ENCODE data around the gene KIF25.

Gene KIF25

DNA sequence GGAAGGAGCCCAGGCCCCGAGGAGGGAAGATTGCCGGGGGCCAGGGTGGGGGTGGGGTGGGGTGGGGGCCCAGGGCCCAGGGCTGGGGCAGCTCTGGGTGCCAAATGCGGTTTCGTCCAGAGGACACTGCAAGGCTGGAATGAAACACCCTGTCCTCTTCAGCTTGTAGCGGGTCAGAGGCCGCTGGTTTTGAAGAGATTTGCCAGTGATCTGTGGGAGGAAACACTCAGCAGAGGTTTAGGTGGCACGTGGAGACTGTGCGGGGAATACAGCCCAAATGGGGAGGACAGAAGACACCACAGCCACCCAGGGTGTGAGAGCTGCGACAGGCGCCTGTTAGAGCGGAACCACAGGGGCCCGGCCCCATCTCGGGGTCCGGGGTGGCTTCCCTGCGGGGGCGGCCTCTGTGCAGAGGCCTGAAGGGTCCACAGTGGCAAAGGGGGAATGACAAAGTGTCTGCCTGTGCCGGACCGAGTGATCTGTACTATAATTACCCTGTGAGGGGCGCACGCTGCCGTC, 52.3 kb downstream of the KIF25 start:
- DNase-seq (ENCODE audit: low read depth, low spot score), result no peak

- no peak for DNase-seq (ENCODE audit: low read depth, low spot score)
These were observed 52.9 kb downstream of the KIF25 start for GRCh38 chr6:168050225-168050880.

- DNase-seq (ENCODE audit: low read depth, low spot score), result peak; percentile 70
These were observed 53.6 kb downstream of the KIF25 start for GRCh38 chr6:168050881-168051586.

- no peak for DNase-seq (ENCODE audit: low read depth, low spot score)
These were observed 54.2 kb downstream of the KIF25 start for GRCh38 chr6:168051648-168052047.

DNA sequence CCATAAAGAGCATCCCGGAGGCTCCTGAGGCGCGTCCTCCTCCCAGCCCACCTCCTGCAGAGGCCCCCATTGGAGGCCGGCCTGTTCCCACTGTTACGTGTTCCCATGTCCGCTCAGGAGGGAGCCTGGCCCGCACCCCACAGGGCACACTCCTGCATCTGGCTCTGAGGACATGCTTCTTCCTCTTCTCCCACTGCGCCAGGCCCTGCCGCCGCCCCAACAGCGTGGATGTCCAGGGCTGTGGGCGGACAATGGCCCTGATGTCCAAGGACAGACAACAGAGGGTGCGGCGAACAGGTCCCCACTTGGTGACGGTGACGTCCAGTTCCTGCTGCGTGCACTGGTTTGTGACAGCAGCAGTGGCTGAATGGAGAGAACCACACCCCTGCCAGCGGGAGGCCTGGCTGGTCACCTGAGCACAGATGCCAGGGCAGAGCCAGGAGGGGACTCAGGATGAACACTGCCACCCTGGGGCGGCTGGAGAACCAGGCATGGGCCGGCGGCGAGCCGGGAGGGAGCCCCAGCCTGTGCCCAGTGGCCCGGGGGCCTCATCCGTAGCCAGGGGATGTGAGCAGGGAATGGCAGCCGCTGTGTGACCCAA, 54.9 kb downstream of the KIF25 start:
- DNase-seq (ENCODE audit: low read depth, low spot score), result no peak

DNA sequence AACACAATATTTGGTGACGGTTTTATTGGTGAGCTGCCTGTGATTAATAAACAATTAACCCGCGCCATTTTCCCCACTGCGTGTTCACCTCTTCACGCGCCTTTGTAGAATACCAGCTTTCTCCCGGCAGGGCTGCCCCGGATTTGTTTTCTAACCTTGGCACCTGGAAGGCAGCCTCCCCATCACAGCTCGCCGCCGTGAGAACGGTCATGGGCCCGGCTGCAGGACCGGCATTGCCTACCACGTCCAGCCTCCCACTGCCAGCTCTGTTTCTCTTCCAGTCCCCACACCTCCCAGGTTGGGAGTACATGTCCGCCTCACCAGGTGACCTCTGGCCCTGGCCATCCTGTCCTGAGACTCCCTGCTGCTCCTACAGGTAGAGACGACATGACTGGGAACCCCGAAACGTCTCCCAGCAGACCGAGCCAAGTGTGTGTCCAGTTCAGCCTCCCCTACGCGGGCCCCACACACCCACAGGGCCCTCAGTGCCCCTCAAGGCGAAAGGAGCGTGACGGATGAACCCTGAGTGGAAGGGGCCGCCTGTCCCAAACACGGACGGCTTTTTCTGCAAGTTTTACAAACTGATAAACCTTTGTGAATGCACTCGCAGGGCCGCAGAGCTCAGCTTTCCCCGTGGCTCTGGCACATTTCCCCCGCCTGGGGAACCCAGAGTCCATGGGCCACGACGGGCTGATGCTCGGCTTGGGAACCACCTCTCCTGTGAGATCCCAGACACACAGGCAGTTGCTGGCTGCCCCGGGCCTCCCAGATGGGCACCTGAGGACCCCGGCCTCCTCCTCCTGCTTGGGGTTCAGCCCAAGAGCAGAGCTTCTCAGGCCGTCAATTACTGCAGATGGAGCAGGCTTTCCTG, 55.9 kb downstream of the KIF25 start:
- DNase-seq (ENCODE audit: low read depth, low spot score), result no peak

- DNase-seq (ENCODE audit: low read depth, low spot score), result no peak
These were observed 56.5 kb downstream of the KIF25 start for GRCh38 chr6:168053957-168054471.

DNA sequence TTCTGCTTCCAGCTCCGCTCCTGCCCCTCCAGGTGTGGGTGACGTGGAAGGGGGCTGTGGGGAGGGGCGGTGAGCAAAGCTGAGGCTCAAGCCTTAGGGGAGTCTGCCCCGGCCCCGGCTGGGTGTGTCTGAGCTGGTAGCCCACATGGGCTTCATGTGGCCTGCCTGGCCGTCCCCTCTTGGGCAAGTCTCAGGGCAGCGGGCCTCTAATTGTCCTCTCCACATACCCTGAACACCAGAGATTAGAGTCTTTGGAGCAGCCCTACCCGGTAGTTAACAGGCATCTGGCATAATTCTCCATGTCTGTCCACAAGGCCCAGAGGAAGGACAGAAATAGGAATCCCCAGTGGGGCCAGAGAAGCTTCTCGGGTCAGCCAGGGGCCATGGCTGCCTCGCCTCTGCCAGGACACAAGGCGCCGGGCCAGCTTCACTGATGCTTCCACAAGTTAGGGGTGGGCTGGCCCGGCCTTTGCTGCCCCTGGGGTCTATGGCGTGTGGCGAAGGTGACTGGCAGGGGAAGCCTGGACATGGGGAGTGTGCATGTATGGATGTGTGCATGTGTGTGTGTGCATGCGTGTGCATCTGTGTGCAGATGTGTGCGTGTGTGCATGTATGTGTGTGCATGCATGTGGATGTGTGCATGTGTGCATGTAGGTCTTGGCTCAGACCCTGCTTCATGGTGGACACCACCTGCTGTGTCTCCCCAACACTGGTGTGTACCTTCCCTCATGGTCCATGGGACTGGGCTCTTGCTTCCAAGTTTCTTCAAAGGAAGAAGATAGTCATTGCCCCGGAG, 57.5 kb downstream of the KIF25 start:
- DNase-seq (ENCODE audit: low read depth, low spot score), result no peak

DNA sequence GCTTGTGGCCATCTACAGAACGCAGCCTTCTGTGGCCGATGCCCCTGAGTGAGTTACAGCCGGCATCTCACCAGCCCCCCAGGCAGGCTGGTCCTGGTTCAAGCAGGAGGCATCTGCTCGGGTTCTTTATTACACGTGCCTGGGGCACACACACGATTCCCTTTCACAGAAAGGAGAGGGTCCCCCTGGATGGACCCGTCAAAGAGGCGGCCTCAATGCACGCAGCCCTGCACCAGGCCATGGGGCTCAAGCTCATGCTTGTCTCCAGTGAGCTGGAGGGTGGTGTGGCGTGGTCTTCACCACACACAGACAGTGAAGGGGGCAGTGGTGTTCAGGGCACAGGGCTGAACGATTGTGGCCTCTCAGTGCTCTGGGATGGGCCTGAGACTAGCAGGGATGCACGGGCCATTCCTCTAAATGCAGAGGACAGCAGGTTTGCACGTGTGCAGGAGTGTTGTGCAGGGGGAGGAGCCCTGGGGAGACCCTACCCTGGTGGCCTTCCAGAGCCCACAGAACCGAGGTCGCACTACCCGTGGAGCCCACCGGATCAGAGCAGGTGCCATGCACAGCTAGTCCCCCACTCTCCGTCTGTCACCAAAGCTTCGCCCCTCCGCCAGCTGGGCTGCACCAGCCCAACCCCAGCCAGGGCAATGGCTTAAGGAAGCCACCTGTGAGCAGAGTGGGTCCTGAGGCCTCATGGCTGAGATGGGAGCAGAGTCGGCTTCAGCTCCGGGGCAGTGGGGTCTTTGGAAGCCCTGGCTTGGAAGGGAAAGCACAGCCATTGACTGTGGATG, 58.4 kb downstream of the KIF25 start:
- DNase-seq (ENCODE audit: low read depth, low spot score), result no peak

DNA sequence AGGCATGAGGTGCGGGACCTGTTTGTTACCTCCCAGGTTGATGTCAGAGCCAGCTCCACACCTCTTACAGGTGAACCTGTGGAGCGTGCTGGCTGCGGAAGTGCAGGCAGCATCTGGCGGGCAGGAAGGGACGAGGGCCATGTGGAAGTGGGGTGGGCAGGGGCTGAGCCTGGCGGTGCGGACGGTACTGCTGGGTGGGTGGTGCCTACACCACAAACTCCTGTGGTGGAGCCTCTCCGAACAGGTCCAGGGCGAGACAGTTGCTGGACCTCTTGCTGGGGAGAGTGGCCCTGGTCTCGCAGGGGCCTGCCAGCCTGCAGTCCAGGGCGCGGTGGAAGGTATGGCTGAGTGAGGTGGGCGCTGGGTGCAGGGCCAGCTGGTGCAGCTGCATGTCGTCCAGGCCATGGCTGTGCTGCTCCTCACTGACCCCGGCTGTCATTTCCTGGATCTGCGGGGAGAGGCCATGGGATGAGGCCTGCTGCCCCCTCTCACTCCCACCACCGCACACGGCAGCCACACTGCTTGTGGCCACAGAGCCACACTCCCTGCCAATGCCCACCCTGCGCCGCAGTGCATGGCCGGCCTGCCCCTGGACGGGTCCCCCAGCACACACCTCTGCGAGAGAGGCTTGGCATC, 59.5 kb downstream of the KIF25 start:
- DNase-seq (ENCODE audit: low read depth, low spot score), result no peak

DNA sequence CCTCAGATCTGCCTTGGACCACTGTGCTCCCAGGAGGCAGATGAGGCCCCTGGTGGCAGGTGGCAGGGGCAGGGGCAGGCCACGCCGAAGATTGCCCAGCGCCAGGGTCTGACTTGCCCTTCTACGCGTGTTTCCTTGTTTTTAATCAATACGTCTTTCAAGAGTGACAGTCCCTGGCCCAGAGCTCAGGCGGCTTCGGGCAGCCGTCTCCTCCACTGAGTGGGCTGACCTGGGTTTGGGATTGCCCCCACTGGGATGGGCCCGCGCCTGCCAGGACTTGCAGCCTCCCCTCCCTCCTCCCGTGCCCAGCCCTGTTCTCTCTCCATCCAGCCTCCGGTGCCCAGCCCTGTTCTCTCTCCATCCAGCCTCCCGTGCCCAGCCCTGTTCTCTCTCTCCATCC, 60.4 kb downstream of the KIF25 start:
- no peak for DNase-seq (ENCODE audit: low read depth, low spot score)

DNA sequence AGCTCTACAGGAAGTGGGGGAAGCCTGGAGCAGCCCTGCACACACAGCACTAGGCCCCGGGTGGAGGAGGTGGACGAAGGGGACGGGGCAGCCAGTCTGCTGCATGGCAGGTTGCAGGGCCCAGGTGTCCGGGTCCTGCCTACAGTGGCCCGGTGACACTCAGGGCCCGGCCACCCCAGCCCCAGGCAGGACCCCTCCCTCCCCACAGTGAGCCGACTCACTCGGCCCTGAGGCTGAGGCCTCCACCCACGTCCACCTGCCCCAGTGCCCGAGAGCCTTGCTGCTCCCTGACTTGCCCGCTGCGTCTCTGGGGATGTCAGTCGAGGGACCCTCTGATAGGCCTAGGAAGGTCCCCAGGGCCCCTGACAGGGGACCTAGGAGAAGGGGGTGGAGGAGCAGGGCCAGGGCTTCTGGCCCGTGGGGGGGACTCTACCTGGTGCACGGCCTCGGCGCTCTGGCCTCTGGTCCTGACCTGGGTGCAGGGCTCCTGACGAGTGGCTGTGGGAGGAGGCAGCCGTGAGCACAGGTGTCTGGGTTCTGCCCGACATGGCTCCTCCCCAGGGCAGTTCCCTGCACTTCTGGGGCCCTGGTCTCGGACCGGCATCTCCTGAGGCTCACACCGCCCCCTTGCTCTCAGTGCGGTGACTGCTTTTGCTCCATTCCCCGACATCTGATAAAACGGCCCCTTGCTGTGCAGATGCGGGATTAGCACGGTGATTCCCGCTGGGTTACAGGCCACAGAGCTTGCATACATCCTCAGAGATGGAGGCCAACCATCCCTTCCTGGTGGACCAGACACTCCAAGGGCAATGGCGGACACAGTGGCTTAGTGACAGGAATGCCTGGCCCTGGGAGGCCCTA, 61.5 kb downstream of the KIF25 start:
- peak; percentile 71 for DNase-seq (ENCODE audit: low read depth, low spot score)

DNA sequence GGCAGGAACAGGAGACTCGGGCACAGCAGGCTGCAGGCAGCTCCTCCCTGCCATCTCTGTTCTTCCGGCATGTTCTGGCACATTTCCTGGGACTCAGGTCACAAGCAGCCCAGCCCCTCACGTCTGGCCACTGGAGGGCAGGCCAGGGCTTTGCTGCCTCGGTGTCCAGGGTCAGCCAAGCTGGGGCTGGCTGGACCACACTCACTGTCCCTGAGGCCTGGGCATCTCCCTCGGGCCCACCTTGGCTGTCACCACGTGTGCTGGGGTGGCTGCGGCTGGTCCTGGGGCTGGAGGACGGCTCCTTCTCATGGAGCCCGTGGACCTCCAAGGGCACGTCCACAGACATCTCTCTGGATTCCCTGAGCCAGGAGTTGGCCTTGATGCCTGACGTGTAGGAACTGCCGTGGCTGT, 63.1 kb downstream of the KIF25 start:
- peak; percentile 82 for DNase-seq (ENCODE audit: low read depth, low spot score)

GRCh38 chr6:168061269-168062210, 64.1 kb downstream of the KIF25 start:
- DNase-seq (ENCODE audit: low read depth, low spot score), result no peak

GRCh38 chr6:168062346-168063289, 65.1 kb downstream of the KIF25 start:
- no peak for DNase-seq (ENCODE audit: low read depth, low spot score)

DNA sequence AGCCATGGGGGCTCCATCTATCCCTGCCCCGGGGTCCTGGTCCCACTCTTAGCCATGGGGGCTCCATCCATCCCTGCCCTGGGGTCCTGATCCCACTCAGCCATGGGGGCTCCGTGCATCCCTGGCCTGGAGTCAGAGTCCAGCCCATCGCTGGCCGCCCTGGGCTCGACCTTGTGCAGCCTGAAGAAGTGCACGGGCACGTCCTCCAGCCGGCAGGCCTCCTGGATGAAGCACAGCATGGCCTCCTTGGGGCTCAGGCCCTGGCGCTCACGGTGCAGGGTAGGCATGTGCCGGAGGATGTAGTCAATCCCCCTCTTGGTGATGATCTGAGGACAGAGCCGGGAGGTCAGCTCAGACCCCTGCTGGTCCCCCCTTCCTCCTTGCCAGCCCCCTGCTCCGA, 66.0 kb downstream of the KIF25 start:
- DNase-seq (ENCODE audit: low read depth, low spot score), result no peak
